HUDEP-2 (cell line): Measurements from ENCODE around the gene TRIM33.
"Not testable (repeated sequence)": the region's sequence is repeated elsewhere in the genome, so short reads cannot be mapped to it uniquely, and the experiment has no call there.

Experiments
- DNase-seq, 76 experiments: peaks; one replicate each; lab custom pipeline; 2025; ENCODE audit not compliant: unreplicated experiment in 76 of 76; lab: John Stamatoyannopoulos, UW

The TRIM33 gene

GRCh38 chr1:114431026-114431425 is 80.0 kb downstream of the TRIM33 start:
- no peak for DNase-seq

DNA sequence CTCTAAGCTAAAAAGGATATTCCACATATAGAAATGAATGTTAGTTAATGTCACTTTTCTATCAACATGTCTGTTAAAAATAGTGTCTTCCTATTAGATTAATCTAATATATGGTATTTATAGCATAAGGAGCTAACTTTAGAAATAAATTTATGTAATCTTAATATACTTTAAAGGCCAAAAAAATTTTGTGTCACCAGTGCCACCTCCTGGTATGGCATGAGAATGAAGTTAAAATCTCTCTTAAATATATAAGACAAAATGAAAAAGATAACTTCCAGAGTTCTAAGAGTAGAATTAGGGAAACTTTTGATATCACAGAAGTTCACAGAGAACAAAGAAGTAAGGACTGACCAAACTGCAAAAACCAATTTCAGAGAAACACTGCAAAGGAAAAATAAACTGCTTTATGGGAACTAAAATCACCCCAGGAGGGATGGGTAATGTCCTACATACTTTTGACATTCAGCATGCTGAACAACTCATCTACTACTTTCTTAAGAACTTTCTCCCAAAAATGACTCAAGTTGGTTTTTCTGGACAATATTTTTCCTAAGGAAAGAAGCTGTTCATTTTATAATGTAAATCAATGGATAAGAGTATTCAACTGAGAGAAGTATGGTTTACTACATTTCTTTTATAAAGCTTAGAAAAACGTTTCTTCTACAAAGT is 82.8 kb downstream of the TRIM33 start:
- peak in 20 of 76 experiments; percentile 1 to 41 (median 11) for DNase-seq

DNA sequence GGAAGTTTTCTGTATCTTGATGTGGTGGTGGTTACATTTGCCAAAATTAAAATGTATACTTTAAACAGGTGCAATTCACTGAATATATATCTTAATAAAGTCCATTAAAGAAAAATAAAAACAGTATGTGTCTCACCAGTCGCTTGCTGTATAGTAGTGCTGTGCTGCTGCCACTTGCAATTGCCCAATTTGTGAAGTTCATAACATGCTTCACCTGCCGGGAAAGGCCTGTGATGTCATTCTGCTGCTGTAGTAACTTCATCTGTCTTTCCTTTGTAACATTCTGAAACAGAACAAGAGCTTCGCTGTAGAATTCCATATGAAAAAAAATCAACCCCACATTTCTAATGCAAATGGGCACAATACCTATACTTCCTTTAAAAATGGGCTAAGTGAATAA is 83.4 kb downstream of the TRIM33 start:
- no peak for DNase-seq

GRCh38 chr1:114423455-114423854 is 87.5 kb downstream of the TRIM33 start:
- DNase-seq, result no peak

DNA sequence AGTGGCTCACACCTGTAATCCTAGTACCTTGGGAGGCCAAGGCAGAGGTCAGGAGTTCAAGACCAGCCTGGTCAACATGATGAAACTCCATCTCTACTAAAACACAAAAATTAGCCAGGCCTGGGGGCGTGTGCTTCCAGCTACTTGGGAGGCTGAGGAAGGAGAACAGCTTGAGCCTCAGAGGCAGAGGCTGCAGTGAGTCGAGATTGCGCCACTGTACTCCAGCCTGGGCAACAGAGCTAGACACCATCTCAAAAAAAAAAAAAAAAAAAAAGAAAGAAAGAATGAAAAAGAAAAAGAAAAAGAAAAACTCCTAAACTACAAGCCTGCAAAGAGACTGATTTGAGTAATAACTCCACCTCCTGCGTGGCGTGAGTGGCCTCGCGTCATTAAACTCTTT is 92.1 kb downstream of the TRIM33 start:
- not testable (repeated sequence) for DNase-seq

DNA sequence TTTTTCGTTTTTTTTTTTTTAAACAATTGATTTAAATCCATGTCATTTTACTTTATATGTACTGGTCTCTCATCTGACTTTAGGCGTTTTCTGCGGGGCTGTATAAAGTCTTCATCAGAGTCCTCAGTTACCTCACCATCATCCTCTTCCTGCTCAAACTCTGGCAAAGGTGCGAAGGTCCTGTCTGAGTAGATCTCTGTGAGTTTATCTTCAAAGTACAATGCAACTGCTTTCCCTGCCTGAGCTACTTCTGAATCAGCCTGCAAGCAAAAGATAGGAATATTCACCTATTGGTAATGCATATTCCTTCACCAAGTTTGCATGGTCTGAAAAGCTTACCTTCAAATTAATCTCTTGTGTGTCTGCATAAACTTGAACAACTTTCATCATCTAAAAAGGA is 113.4 kb downstream of the TRIM33 start:
- DNase-seq, result peak in 11 of 76 experiments; percentile 2 to 35 (median 10)

- no peak for DNase-seq
Observed at GRCh38 chr1:114395863-114396262, 115.1 kb downstream of the TRIM33 start.

GRCh38 chr1:114390960-114391359 is 120.0 kb downstream of the TRIM33 start:
- no peak for DNase-seq

DNA sequence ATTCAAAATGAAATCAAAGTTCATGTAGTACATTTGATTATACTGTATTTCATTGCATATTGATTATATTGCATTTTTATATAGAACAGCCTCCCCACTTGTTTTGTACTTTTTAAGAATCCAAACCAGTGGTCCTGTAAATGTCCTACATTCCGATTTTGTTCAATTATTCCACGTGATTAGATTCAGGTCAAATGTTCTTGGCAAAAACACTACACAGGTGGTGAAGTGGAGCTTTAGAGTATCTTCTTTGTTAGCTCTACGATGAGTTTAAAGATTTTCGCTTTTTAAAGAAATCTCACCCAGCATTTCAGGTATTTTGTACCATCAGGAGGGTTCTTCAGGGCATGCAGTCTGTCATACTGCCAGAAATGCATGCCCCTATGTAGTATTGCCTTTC is 120.6 kb downstream of the TRIM33 start:
- DNase-seq, result no peak

DNA sequence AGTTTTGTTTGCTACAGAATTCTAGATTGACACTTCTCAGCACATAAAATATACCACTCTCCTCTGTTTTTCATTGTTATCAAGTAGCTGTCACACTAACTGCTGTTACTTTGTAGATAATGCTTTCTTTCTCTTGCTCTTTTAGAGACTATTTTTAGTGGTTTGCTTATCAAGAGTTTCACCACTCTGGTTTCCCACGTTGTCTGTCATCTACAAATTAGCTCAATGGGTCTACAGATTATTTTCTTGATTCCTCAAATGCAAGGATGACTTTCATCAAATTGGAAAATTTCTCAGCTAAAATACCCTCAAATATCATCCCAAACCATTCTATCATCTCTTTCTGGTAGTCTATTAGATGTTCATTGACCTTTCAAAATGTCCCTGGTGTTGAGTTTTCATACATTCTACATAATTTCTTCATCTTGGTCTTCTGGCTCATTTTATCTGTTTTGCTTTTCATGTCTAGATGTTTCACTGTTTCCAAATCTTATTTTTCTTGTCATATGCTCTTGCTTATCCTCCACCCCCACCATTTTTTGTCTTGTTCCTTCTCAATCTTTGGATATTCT is 122.5 kb downstream of the TRIM33 start:
- peak in 31 of 76 experiments; percentile 11 to 82 (median 44) for DNase-seq

- DNase-seq, result not testable (repeated sequence)
Observed at GRCh38 chr1:114387585-114387984, 123.4 kb downstream of the TRIM33 start.

DNA sequence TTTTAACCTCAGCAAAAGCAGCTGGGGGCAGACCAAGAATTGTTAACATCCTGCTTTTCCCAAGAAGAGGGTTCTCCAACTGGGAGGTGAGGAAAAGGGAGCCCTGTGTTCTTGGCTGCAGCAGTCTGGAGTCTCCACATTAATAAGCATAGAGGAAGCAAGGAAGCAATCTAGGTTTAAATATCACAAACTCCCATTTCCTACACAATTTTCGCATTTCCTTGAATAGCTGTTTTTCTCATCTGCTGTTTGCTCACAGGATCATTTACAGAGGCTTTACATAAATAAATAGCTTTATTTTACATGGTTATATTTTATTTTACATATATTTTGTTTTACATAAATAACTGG is 124.0 kb downstream of the TRIM33 start:
- peak in 1 of 76 experiments; percentile 21 for DNase-seq

DNA sequence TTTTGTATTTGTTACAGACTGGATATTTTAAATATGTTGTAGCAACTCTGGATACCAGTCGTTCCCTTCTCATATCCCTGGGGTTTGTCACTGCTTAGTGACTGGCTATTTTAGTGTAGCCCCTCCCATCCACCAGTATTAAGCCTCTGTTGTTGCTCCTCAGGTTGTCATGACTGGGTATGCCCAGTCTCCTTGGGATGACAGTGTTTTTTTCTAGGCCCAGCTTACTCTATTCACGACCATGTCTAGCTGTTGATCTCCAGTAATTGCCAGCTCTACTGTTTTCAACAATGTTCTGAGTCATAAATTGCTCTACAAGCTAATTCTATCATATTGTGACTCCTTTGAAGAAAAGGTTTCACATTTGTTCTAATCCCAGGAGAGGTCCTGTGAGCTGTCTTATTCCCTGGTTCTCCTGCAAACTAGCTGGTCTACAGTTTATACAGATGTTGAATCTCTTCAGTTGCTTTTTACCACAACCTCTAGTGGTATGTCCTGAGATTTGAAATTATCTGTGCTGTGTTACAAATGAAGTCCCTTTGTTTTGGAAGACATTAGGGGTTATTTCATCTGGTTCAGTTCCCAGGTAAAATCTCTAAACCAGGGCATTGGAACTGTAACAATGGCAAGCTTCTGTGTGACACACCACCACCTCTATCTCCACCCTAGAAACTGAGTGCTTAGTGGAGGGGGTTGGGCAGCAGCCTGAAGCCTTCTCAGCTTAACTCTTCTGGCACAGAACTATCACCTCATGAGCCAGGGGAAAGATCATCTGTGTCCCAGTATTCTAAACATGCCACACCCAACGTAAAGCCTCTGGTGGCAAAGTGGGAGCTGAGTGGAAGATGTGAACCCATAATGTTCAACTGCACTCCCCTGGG is 124.6 kb downstream of the TRIM33 start:
- DNase-seq, result peak in 72 of 76 experiments; percentile 6 to 86 (median 53)

DNA sequence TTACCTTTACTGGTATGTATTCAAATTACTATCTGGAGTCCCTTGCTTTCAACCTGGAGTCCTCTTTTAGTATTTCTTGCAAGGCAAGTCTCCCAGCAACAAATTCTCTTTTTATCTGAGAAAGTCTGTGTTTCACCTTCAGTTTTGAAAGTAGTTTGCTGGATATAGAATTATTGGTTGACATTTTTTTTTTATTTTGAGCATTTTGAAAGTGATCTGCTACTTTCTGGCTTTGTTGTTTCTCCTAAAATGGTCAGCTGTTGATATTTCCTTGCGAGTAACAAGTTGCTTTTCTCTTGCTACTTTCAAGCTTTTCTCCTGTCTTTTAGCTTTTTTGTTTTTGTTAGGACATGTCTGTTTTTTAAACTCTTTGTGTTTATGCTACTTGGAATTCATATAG is 126.1 kb downstream of the TRIM33 start:
- DNase-seq, result peak in 1 of 76 experiments; percentile 6

DNA sequence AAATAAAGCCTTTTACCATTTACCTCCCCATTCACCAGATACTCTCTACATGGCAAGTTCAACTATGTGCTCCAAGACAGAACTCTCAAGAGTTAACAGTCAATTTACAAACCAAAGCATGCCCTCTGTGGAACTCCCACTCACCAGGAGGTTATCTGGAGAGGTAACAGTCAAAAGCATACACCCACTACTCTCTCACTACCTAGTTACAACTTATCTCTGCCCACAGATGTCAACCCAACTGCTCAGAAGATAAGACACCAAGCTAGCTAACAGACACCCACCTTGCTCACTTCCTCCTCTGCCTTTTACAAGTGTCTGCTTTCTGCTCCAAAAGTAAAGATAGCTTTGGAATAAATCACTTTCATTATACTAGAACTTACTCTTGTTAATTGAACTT is 131.0 kb downstream of the TRIM33 start:
- peak in 73 of 76 experiments; percentile 21 to 99 (median 82) for DNase-seq

DNA sequence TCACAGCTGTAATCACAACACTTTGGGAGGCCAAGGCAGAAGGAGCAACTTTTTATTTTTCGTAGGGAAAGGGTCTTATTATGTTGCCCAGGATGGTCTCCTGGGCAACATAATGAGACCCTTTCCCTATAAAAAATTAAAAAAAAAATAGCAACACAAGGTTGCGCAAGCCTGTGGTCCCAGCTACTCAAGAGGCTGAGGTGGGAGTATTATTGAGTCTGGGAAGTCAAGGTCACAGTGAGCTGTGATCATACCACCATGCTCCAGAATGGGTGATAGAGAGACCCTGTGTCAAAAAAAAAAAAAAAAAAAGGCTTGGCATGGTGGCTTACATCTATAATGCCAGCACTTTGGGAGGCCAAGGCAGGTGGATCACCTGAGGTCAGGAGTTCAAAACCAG is 131.6 kb downstream of the TRIM33 start:
- no peak for DNase-seq

DNA sequence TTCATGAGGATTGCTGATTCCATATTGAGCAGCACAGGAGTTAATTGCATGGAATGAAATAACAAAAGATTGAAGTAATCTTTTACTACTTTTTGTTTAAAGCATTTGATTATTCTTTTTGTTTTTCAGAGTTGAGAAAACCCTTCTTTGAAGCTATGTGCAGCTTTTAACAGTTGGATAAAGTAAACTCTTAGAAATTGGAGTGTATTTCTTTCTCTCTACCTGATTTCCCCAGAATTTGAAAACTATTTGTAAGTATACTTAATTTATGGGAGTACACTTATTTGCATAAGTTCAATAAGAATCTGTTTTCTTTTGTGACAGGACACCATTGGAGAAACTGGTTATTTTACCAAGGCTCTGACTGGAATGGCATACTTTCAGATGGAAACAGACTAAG is 133.6 kb downstream of the TRIM33 start:
- DNase-seq, result no peak

DNA sequence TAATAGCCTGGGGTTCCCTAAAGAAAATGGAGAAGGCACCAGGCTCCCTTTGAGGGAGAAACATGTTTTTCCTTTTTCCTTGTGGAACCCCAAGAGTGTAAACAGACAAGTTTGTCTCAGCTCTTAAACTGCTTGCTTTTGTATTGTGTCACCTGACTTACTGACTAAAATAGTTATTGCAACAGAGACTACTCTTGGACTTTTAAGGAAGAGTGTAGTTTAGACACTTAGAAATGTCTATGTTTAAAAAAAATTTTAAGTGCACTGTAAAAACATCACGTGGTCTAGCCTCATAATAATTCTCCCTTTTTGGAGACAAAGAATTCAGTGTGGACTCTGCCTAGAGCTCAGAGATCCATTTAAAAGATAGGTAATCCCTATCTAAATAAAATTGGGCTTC is 141.1 kb downstream of the TRIM33 start:
- DNase-seq, result peak in 2 of 76 experiments; percentile 21 to 27

DNA sequence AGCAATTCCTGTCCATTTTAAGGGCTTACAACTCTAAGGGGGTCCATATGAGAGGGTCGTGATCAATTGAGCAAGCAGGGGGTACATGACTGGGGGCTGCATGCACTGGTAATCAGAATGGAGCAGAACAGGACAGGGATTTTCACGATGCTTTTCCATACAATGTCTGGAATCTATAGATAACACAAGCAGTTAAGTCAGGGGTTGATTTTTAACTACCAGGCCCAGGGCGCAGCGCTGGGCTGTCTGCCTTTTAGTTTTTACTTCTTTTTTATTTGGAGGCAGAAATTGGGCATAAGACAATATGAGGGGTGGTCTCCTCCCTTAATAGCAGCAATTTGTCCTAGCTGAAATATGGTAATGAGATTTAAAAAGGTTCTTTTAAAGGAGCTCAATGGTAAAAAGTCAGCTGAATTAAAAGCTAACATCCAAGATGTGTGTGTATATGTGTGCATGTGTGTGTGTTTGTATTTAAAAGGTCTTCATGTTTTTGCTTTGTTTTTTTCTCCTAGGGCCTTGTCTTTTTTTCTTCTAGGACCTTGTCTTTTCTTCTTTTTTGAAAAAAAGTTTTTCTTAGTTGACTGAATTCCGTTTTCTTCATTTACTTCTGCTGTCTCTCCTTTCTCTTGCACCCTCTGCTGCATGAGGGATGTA is 141.6 kb downstream of the TRIM33 start:
- not testable (repeated sequence) for DNase-seq

DNA sequence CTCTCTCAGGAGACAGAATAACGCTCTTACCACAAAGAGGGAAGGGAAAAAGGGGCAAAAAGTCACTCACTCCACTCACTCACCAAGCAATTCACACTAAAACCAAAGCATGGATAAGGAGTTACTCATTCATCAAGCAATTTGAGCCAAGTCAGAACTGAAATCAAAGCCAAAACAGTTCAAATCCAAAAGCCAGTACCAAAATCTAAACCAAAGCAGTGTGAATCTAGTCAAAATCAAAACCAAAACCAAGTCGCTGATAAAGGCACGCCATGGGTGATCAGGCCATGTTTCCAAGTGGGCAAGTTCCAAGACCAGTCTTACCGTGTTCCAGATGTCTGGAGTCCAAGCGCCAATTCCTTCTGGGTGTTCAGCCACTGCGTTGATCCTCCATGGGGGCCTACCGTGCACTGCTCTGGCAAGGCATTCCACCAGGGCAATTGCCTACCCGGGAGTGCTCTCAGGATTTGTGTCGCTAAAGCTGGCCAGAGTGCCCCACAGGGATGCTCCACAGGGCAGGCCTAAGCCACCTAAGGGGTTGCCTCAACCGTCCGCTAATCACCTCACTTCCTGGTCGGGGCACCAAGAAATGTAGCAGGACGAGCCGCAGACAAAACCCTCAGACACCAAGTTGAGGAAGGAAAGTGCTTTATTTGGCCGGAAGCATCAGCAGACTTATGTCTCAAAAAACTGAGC is 142.3 kb downstream of the TRIM33 start:
- no peak for DNase-seq
